Activated T-cell treated with anti-CD3 and anti-CD28 coated beads, Interleukin-2, amount 50 U/mL, for 24 hours (primary cell): ENCODE results near the gene CNTN6.

Experiments
- DNase-seq: peaks from one replicate; pipeline ENCODE4 v3.0.0-alpha.2; 2020
- H3K27ac Mint-ChIP-seq: 2 replicates; pipeline ENCODE4 v1.8.0; 2020; ENCODE audit warnings: mild to moderate bottlenecking, mixed read lengths
- H3K27me3 Mint-ChIP-seq: 2 replicates; pipeline ENCODE4 v1.8.0; 2020; ENCODE audit warnings: mixed read lengths
- H3K36me3 Mint-ChIP-seq: 2 replicates; pipeline ENCODE4 v1.8.0; 2020; ENCODE audit warnings: low read depth, mixed read lengths
- H3K4me1 Mint-ChIP-seq: 2 replicates; pipeline ENCODE4 v1.8.0; 2020; ENCODE audit warnings: low read depth, mixed read lengths
- H3K4me3 Mint-ChIP-seq: 2 replicates; pipeline ENCODE4 v1.8.0; 2020; ENCODE audit warnings: mild to moderate bottlenecking, moderate library complexity, mixed read lengths
- H3K9me3 Mint-ChIP-seq: 2 replicates; pipeline ENCODE4 v1.8.0; 2020; ENCODE audit warnings: mixed read lengths

Gene CNTN6

DNA sequence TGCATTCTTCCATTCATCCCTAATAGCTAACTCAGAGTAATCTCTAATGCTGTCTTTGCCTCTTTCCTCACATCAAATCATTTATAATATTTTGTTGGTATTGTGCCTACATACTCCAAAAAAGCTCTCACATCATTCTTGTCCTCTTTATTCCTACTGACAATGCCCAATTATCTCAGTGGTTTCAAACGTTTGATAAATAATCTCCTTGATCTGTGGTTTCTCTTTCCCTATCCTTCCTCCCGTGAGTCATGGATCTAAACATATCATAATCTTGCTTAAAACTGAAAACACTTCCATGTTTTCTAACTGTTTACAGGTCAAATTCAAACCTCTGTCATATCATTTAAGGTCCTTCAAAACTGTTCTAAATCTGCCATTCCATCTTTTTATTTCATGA lies 115.1 kb downstream of the CNTN6 start:
- Mint-ChIP-seq H3K36me3 (no peaks in the 10 kb centered on the region), H3K9me3 (no peaks in the 10 kb centered on the region), H3K27me3 (no peaks in the 10 kb centered on the region), H3K4me3 (no peak overlapping the region), H3K4me1 (no peaks in the 10 kb centered on the region), H3K27ac (no peak overlapping the region)
- DNase-seq: no peak

DNA sequence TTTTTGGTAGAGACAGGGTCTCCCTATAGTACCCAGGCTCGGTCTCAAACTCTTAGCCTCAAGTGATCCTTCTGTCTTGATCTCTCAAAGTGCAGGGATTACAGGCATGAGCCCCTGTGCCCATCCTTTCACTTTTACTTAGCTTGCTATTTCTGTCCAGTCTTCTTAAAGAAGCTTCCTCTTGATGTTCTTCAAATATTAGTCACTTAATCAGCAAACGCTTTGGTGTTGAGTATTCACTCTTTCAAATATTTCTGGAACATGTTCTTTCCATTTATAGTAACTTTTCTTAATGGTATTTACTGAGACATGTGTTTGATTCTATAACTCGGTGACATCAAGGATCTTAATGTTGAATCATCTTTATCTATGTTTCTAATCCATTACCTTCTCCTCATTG lies 122.1 kb downstream of the CNTN6 start:
- Mint-ChIP-seq H3K4me1 (no peaks in the 10 kb centered on the region), H3K9me3 (peaks cover 6% of the 10 kb centered on the region), H3K4me3 (no peak overlapping the region), H3K27me3 (no peaks in the 10 kb centered on the region), H3K27ac (no peak overlapping the region), H3K36me3 (no peaks in the 10 kb centered on the region)
- no peak for DNase-seq

DNA sequence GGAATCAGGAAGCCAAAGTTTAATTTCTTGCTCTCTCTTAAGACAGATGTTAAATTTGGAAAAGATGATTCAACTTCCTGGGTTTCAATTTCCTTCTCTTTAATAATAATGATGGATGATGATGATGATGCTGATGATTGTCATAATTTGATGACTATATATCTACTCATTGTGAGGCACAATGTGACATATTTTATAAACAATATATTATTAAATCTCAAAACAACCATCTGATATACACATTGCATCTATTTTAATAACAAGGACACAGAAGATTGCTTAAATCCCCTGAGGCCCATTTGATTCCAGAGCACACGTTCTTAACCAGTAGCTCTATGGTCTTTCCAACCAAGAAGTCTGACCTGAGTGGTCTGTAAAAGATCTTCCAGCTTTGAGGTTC lies 124.0 kb downstream of the CNTN6 start:
- H3K27me3 Mint-ChIP-seq: no peaks in the 10 kb centered on the region
- H3K9me3 Mint-ChIP-seq: peaks cover 6% of the 10 kb centered on the region
- no peak for DNase-seq
- H3K4me1 Mint-ChIP-seq: no peaks in the 10 kb centered on the region
- no peaks in the 10 kb centered on the region for H3K36me3 Mint-ChIP-seq
- H3K27ac Mint-ChIP-seq: no peak overlapping the region
- H3K4me3 Mint-ChIP-seq: no peak overlapping the region

DNA sequence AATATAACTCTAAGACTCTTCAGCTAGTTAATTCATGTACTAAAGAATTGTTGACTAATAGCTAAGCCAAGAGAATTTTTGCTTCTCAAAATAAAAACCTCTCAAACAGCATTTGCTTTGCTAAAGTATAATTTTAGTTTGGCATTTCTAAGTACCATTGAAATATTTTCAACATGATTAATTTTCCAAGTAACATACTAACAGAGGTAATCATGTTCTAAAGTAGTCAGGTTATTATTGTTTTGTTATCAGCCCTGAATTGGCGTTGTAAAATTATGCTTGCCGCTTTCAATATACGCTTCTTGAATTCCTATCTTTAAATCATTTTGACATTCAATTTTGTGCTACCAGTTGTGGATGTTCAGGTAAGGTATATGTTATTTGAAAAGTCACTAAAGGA lies 134.3 kb downstream of the CNTN6 start:
- Mint-ChIP-seq H3K27me3 (no peaks in the 10 kb centered on the region), H3K4me3 (no peak overlapping the region), H3K9me3 (peaks cover 10% of the 10 kb centered on the region), H3K4me1 (no peaks in the 10 kb centered on the region), H3K36me3 (no peaks in the 10 kb centered on the region), H3K27ac (no peak overlapping the region)
- no peak for DNase-seq

DNA sequence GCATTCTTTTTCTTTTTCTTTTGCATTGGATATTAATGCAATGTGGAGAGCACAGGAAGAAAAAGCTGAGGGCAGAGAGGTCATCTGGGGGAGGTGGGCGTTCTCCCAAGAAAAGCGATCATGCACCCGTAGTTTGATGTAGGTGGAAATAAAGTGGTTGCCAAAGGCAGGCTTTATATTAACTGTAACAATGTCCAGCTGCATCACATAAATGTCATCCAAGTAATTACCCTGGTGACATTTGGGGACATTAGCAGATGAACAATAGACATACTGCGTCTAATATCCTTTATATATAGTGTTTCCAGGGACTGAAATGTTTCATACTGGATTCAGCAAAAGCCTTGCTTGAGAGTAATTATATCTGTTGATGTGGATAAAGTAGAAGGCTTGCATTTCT lies 135.5 kb downstream of the CNTN6 start:
- Mint-ChIP-seq H3K9me3 (peaks cover 10% of the 10 kb centered on the region), H3K27me3 (no peaks in the 10 kb centered on the region), H3K4me3 (no peak overlapping the region), H3K27ac (no peak overlapping the region), H3K4me1 (no peaks in the 10 kb centered on the region), H3K36me3 (no peaks in the 10 kb centered on the region)
- no peak for DNase-seq

DNA sequence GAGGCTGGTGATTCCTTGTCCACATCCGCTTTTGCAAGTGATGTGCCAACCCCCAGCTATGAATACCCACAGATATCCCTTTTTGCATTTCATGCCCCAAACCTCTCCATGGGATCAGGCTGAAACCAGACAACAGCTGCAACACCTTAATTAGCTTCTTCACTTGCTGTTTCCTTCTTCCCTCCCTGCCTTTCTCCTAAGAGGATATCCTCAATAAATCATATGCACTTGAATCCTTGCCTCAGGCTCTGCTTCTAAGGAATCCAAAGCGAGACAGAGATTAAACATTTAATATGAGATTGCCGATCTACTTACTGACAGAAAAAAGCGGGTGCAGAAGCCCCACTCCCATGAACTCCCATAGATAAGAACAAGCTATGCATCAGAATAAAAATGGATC lies 138.1 kb downstream of the CNTN6 start:
- no peaks in the 10 kb centered on the region for H3K36me3 Mint-ChIP-seq
- no peaks in the 10 kb centered on the region for H3K27me3 Mint-ChIP-seq
- H3K4me1 Mint-ChIP-seq: no peaks in the 10 kb centered on the region
- H3K4me3 Mint-ChIP-seq: no peak overlapping the region
- peaks cover 9% of the 10 kb centered on the region for H3K9me3 Mint-ChIP-seq
- H3K27ac Mint-ChIP-seq: no peak overlapping the region
- no peak for DNase-seq

DNA sequence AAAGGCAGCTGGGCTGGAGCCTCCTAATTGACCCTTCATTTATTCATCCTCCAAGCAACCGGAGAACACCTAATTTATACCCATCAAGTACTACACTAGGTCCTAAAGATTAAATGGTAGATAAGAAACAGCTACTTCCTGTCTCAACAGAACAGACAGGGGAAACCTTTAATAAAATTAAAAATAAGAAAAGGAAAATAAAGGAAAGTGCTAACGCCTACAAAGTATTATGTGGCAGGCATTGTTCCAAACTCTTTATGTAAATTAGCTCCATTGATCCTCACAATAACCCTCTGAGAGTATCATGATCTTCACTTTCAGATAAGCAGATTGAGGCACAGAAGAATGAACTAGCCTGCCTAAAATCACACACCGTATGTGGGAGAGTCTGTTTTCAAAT lies 139.5 kb downstream of the CNTN6 start:
- DNase-seq: no peak
- Mint-ChIP-seq H3K27ac (no peak overlapping the region), H3K36me3 (no peaks in the 10 kb centered on the region), H3K4me1 (no peaks in the 10 kb centered on the region), H3K9me3 (peaks cover 14% of the 10 kb centered on the region), H3K27me3 (no peaks in the 10 kb centered on the region), H3K4me3 (no peak overlapping the region)

DNA sequence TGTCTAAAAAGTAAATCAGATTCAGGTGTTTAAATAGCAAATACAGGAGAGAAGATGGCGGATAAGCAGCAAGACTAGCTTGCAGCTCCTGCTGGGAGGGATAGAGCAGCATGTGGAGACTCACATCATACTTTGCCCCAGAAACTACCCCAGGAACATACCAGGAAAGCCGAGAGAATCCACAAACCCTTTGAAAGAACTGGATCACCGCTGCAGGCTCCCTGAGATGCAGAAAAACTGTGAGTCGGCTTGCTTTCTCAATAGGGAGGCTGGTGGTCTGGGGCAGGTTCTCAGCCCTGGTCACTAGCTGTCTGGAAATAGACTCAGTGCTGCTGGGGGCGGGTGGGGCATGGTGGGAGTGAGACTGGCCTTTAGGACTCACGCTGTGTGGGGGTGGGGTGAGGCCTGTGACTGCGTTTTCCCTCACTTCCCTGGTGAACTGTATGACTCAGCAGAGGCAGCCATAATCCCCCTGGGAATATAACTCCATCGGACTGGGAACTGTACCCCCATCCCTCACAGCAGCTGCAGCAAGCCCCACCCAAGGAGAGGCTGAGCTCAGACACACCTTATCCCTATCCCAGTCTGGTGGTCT lies 142.8 kb downstream of the CNTN6 start:
- no peak for DNase-seq
- no peaks in the 10 kb centered on the region for H3K27me3 Mint-ChIP-seq
- H3K36me3 Mint-ChIP-seq: no peaks in the 10 kb centered on the region
- H3K9me3 Mint-ChIP-seq: peaks cover 13% of the 10 kb centered on the region
- H3K4me1 Mint-ChIP-seq: no peaks in the 10 kb centered on the region
- H3K27ac Mint-ChIP-seq: no peak overlapping the region
- no peak overlapping the region for H3K4me3 Mint-ChIP-seq

DNA sequence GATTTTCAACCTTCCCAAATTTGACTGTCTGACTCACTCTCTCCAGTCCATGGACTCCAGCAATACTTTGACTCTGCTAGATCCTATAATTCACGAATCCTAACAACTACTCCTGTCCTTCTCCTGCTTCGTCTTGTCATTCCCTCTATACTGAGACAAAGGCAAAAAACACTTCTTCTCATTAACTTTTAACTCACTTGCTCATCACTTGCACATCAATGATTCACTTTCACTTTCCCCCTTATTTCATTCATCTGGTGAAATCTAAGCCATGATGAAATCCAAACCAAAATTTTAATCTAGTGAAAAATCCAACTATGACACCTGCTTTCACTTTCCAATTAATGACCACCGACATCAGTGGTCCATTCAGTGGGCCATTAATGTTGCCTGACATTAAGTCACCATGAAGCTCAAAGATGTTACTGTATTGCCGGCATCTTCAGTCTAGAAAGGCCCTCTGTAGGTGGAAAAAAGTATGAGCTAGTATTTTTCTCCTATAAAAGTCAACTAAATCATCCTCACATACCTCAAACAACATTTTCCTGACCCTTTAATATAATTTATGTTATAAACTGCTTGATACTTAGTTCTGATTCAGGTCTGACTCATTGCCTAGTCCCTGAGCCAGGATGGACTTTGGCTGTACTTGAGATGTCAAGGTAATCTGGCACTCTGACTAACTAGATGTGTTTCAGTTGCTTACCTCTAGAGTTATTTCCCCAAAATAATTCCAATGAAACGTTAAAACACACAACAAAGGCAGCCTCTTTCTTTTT lies 158.6 kb downstream of the CNTN6 start:
- no peaks in the 10 kb centered on the region for H3K36me3 Mint-ChIP-seq
- H3K27ac Mint-ChIP-seq: no peak overlapping the region
- no peaks in the 10 kb centered on the region for H3K4me1 Mint-ChIP-seq
- H3K9me3 Mint-ChIP-seq: peaks cover 3% of the 10 kb centered on the region
- H3K4me3 Mint-ChIP-seq: no peak overlapping the region
- no peak for DNase-seq
- H3K27me3 Mint-ChIP-seq: no peaks in the 10 kb centered on the region

DNA sequence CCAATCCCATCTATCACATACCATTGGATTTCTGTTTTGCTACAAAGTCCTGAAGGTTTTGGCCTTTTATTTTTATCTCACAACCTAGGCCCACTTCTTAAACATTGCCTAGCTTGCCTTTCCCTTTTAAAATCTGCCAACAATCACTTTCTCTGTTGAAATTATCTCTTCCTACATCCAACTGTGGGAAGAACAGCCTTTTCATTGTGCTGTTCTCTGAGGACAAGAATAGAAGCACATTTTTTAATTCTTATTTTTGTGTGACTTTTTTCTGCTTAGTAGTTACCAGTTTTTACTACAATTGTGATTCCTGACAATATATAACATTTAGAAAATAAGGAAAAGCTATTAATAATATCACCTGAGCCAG lies 159.2 kb downstream of the CNTN6 start:
- H3K36me3 Mint-ChIP-seq: no peaks in the 10 kb centered on the region
- no peaks in the 10 kb centered on the region for H3K27me3 Mint-ChIP-seq
- H3K27ac Mint-ChIP-seq: no peak overlapping the region
- no peaks in the 10 kb centered on the region for H3K4me1 Mint-ChIP-seq
- H3K4me3 Mint-ChIP-seq: no peak overlapping the region
- DNase-seq: no peak
- peaks cover 3% of the 10 kb centered on the region for H3K9me3 Mint-ChIP-seq

DNA sequence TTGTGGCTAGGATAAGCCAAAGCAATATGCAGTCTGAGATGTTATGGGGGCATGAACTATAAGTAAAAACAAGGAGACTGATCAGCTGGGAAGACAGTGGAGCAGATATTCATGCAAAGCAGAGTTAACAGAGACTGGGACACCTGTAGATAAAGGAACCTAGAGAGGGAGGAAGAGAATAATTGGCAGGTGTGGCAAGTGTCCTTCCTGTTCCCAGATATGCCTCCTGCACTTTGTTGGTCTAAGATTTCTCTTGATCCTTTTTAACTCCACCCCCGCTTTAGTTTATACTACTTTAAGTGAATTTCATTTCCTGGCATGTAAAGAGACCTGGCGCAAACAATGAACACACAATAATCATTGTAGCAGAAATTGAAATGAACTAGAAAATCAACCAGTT lies 169.4 kb downstream of the CNTN6 start:
- H3K9me3 Mint-ChIP-seq: peaks cover 2% of the 10 kb centered on the region

DNA sequence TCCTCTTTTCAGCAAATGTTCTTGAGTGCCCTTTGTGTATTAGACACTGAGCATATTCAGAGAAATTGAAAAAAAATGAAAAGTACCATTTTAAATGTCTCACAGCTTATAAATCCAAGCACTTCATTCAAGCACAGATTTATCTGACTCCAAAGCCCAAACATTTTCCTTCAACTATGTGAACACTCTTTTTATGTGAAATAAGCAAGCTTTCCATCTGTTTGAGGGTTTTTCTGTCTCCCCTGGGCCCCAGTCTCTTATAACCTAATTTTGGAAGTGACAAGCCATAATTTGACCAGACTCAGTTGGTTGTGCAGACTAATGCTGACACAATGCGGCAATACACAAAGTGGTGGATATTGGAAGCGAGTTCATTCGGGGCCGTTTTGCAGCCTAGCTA lies 170.3 kb downstream of the CNTN6 start:
- Mint-ChIP-seq H3K9me3 (peaks cover 2% of the 10 kb centered on the region), H3K27me3 (no peaks in the 10 kb centered on the region), H3K36me3 (no peaks in the 10 kb centered on the region), H3K27ac (no peak overlapping the region), H3K4me1 (no peaks in the 10 kb centered on the region), H3K4me3 (no peak overlapping the region)
- DNase-seq: no peak

More for the DNA sequence above, 169.4 kb downstream of the CNTN6 start:
- Mint-ChIP-seq H3K27me3 (no peaks in the 10 kb centered on the region), H3K27ac (no peak overlapping the region), H3K4me3 (no peak overlapping the region), H3K36me3 (no peaks in the 10 kb centered on the region), H3K4me1 (no peaks in the 10 kb centered on the region)
- DNase-seq: no peak

DNA sequence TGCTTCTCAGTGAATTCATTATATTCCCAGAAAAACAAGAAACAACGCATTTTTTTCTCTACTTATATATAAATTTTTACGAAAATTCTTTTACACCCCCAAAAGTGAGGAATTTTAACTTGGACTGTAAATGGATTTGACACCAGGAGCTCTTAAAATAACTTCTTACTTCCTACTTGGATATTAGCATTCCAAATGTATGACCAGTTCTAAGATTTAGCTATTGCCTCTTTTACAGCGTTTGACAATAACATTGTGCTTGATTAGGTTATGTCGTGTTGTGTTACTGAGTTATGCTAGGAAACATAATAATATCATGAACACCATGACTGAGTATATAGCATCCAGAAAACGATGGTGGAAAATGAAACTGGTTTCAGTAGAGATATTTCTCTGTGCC lies 177.0 kb downstream of the CNTN6 start:
- peaks cover 8% of the 10 kb centered on the region for H3K9me3 Mint-ChIP-seq
- no peaks in the 10 kb centered on the region for H3K36me3 Mint-ChIP-seq
- H3K4me3 Mint-ChIP-seq: no peak overlapping the region
- H3K4me1 Mint-ChIP-seq: no peaks in the 10 kb centered on the region
- no peak overlapping the region for H3K27ac Mint-ChIP-seq
- DNase-seq: no peak
- no peaks in the 10 kb centered on the region for H3K27me3 Mint-ChIP-seq

DNA sequence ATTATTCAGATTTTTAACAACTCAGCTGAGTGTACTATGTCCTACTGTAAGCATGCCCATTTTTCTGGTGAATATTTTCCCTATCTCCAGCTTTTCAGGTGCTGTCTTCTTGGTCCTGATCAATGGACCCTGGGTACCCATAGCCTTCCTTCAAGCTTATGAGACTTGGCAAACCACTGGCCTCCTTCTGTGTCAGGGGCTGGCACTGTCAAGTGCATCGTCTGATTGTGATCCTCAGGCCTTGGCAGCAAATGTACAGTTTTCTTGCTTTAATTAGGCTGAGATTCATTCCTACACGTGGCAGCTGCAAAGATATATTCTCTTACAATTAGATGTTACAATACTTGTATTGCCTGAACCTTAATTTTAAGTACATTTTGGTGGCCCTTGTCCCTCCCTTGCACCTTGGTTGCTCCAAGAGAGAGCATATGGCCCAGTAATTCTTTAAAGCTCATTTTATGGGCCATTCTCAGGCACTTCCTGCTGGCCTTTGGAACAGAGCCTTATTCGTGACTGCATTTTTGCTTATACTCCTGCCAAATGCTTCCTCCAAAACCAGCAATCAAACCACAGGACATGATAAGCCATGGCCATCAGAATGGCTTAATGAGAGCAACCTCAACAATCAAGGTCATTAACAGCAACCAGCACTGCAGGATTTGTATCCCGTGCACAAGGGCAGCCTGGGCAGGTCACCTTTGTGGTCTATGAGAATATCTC lies 179.9 kb downstream of the CNTN6 start:
- Mint-ChIP-seq H3K27me3 (no peaks in the 10 kb centered on the region), H3K27ac (no peak overlapping the region), H3K4me1 (no peaks in the 10 kb centered on the region), H3K9me3 (peaks cover 9% of the 10 kb centered on the region), H3K36me3 (no peaks in the 10 kb centered on the region), H3K4me3 (no peak overlapping the region)
- DNase-seq: no peak

DNA sequence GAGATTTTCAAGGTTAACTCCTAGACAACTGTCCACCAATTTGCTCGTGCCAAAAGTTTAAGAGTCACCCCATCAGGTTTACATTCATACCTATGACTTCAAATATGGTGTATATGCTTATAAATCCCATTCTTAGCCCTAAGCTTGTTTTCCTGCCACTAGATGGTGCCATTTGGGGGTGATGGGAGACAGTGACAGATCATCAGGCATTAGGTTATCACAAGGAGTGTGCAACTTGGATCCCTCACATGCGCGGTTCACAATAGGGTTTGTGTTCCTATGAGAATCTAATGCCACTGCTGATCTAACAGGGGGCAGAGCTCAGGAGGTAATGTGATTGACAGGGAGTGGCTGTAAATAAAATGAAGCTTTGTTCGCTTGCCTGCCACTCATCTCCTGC lies 182.7 kb downstream of the CNTN6 start:
- no peak overlapping the region for H3K4me3 Mint-ChIP-seq
- H3K36me3 Mint-ChIP-seq: no peaks in the 10 kb centered on the region
- H3K27me3 Mint-ChIP-seq: no peaks in the 10 kb centered on the region
- H3K9me3 Mint-ChIP-seq: peaks cover 11% of the 10 kb centered on the region
- no peak overlapping the region for H3K27ac Mint-ChIP-seq
- H3K4me1 Mint-ChIP-seq: no peaks in the 10 kb centered on the region
- DNase-seq: no peak
